CD14-positive monocyte (primary cell): Measurements from ENCODE around the gene PRLR. TPM values are rescaled to one million over a fixed set of nuclear protein-coding genes. Genes with fewer than 3 reads are reported as not detected.

Source experiments
- DNase-seq, 3 donors: peaks; one replicate each; pipeline ENCODE4 v3.0.0-alpha.2; 2011 to 2022
- H2AFZ ChIP-seq: 2 replicates; pipeline ENCODE4 v1.6.0; 2012; ENCODE audit warnings: mild to moderate bottlenecking, low read depth, low read length, inconsistent platforms; ENCODE audit not compliant: insufficient read depth, poor library complexity, severe bottlenecking
- H3K27ac ChIP-seq, 2 donors: 1 replicate in 1 of 2; 2 replicates in 1 of 2; pipeline ENCODE4 v1.5.1; 2012 to 2013; ENCODE audit warnings: low read length in 2 of 2, control low read depth in 1 of 2, inconsistent platforms in 1 of 2, low read depth in 1 of 2, mild to moderate bottlenecking in 1 of 2
- H3K27me3 ChIP-seq, 2 donors: one replicate each; pipeline versions ENCODE4 v1.6.0 to v1.6.1; 2011 to 2013; ENCODE audit warnings: low read length in 2 of 2; ENCODE audit not compliant: control insufficient read depth in 2 of 2, insufficient read depth in 2 of 2
- H3K36me3 ChIP-seq, 2 donors: replicated peaks in 1 of 2; 1 replicate in 1 of 2; 2 replicates in 1 of 2; pipeline versions ENCODE4 v1.5.1 to v1.6.1; 2012 to 2013; ENCODE audit warnings: low read length in 2 of 2, control low read depth in 1 of 2, inconsistent platforms in 1 of 2, mild to moderate bottlenecking in 1 of 2; ENCODE audit not compliant: insufficient read depth in 2 of 2, control insufficient read depth in 1 of 2
- H3K4me1 ChIP-seq, 2 donors: 1 replicate in 1 of 2; 2 replicates in 1 of 2; pipeline versions ENCODE4 v1.5.1 to v1.6.1; 2012 to 2013; ENCODE audit warnings: low read length in 2 of 2, control low read depth in 1 of 2, inconsistent platforms in 1 of 2, mild to moderate bottlenecking in 1 of 2, moderate library complexity in 1 of 2; ENCODE audit not compliant: insufficient read depth in 2 of 2, control insufficient read depth in 1 of 2
- H3K4me2 ChIP-seq: replicated peaks from 2 replicates; pipeline ENCODE3; 2012; ENCODE audit warnings: low read length, moderate library complexity, mild to moderate bottlenecking; ENCODE audit not compliant: poor library complexity, severe bottlenecking; ENCODE audit errors: extremely low read depth
- H3K4me3 ChIP-seq, 3 experiments: fragments of 200-600 bp in 1 of 3; sonication (generic) in 1 of 3; replicated peaks in 1 of 3; 1 replicate in 2 of 3; 2 replicates in 1 of 3; pipeline ENCODE4 v1.5.1; 2011 to 2013; ENCODE audit warnings: low read length in 3 of 3, mild to moderate bottlenecking in 3 of 3, control low read depth in 2 of 3, low read depth in 2 of 3, inconsistent platforms in 1 of 3, moderate library complexity in 1 of 3
- H3K79me2 ChIP-seq: 2 replicates; pipeline ENCODE4 v1.6.0; 2012; ENCODE audit warnings: mild to moderate bottlenecking, control low read depth, inconsistent platforms, low read length, moderate library complexity; ENCODE audit not compliant: insufficient read depth
- H3K9ac ChIP-seq: 2 replicates; pipeline ENCODE4 v1.6.0; 2017; ENCODE audit warnings: low read length, mild to moderate bottlenecking; ENCODE audit not compliant: insufficient read depth, poor library complexity, severe bottlenecking
- H3K9me3 ChIP-seq, 2 donors: replicated peaks in 1 of 2; 1 replicate in 1 of 2; 2 replicates in 1 of 2; pipeline versions ENCODE4 v1.5.1 to v1.6.1; 2012 to 2013; ENCODE audit warnings: low read length in 2 of 2, control low read depth in 1 of 2; ENCODE audit not compliant: control insufficient read depth in 1 of 2, insufficient read depth in 1 of 2
- H4K20me1 ChIP-seq: 2 replicates; pipeline ENCODE4 v1.6.0; 2012; ENCODE audit warnings: mild to moderate bottlenecking, low read length, control low read depth, moderate library complexity; ENCODE audit not compliant: insufficient read depth
- H3K27ac Mint-ChIP-seq, 7 donors: one replicate each; pipeline ENCODE4 v1.8.0; 2020; ENCODE audit warnings: mild to moderate bottlenecking in 7 of 7, mixed read lengths in 7 of 7, moderate library complexity in 6 of 7, inconsistent platforms in 2 of 7
- H3K27me3 Mint-ChIP-seq, 3 donors: one replicate each; pipeline ENCODE4 v1.8.0; 2021 to 2022; ENCODE audit warnings: low read depth in 3 of 3, mild to moderate bottlenecking in 3 of 3, mixed read lengths in 3 of 3, moderate library complexity in 3 of 3, inconsistent platforms in 1 of 3
- H3K36me3 Mint-ChIP-seq, 2 donors: one replicate each; pipeline ENCODE4 v1.8.0; 2020; ENCODE audit warnings: mixed read lengths in 2 of 2, inconsistent platforms in 1 of 2, mild to moderate bottlenecking in 1 of 2
- H3K4me1 Mint-ChIP-seq: one replicate; pipeline ENCODE4 v1.8.0; 2020; ENCODE audit warnings: mild to moderate bottlenecking, mixed read lengths
- H3K4me3 Mint-ChIP-seq, 2 donors: one replicate each; pipeline ENCODE4 v1.8.0; 2020; ENCODE audit warnings: mild to moderate bottlenecking in 2 of 2, mixed read lengths in 2 of 2, moderate library complexity in 1 of 2
- H3K9me3 Mint-ChIP-seq, 7 donors: one replicate each; pipeline ENCODE4 v1.8.0; 2020 to 2022; ENCODE audit warnings: mixed read lengths in 7 of 7, mild to moderate bottlenecking in 6 of 7, moderate library complexity in 6 of 7, inconsistent platforms in 2 of 7
- CTCF ChIP-seq: fragments of 200-600 bp; IDR thresholded peaks from one replicate; pipeline ENCODE4 v1.8.0; 2022; ENCODE audit warnings: antibody characterized with exemption, mild to moderate bottlenecking
- WGBS: methylation state at CpG from one replicate; pipeline ENCODE4 v1.1.5; 2013; ENCODE audit warnings: missing lambda C conversion rate; ENCODE audit not compliant: insufficient coverage; 5-methylcytosine and 5-hydroxymethylcytosine counted together
- intact Hi-C, 2 donors: fragments of 100-400 bp; cut with micrococcal nuclease; formaldehyde crosslinking; loops; one replicate each; pipeline versions ENCODE4 v1.15.0 to v1.15.1; 2023
- polyA plus RNA-seq, 3 donors: library from polyadenylated mRNA; depleted of rRNA in 1 of 3; unstranded in 2 of 3; stranded (reverse) in 1 of 3; fragments of 300-500 nt in 2 of 3; fragments of >200 nt in 1 of 3; fragmentation: Illumina TruSeq in 2 of 3; gene quantifications; 1 replicate in 2 of 3; 2 replicates in 1 of 3; pipeline ENCODE4 v1.2.3, GENCODE V29; 2012 to 2021

PRLR gene
- polyA plus RNA-seq, 3 donors, result 0.12 to 1.7 (median 0.88) TPM

GRCh38 chr5:35177783-35178182 lies 52.5 kb downstream of the PRLR start:
- no peak for DNase-seq
- Mint-ChIP-seq H3K27me3 (peaks cover 0 to 2% (median 0%) of the 10 kb centered on the region in 3 donors), H3K4me1 (peaks cover under 1% of the 10 kb centered on the region), H3K27ac (no peak overlapping the region), H3K4me3 (no peak overlapping the region), H3K36me3 (peaks cover 41 to 42% of the 10 kb centered on the region in 2 donors), H3K9me3 (peaks cover 0 to 4% (median 2%) of the 10 kb centered on the region in 7 donors)
- Histone ChIP-seq H3K9ac (no peak overlapping the region), H3K36me3 (peaks cover 0 to 17% of the 10 kb centered on the region in 2 donors), H3K27ac (no peak overlapping the region), H4K20me1 (no peaks in the 10 kb centered on the region), H3K4me3 (no peak overlapping the region), H3K4me2 (no peak overlapping the region), H2AFZ (no peak overlapping the region), H3K4me1 (no peaks in the 10 kb centered on the region), H3K27me3 (no peaks in the 10 kb centered on the region), H3K9me3 (no peaks in the 10 kb centered on the region), H3K79me2 (no peaks in the 10 kb centered on the region)
- no peak for TF ChIP-seq CTCF
- WGBS, result no CpG with 5 or more reads among the region's 3 CpGs
- intact Hi-C loops, result no loop called here

- intact Hi-C loops, result no loop called here
- WGBS, result 89% methylated on average over 1 of the region's 5 CpGs
- Histone ChIP-seq H3K79me2 (no peaks in the 10 kb centered on the region), H4K20me1 (no peaks in the 10 kb centered on the region), H3K36me3 (peaks cover 0 to 8% of the 10 kb centered on the region in 2 donors), H3K4me1 (no peaks in the 10 kb centered on the region), H3K4me3 (no peak overlapping the region), H3K4me2 (no peak overlapping the region), H3K27ac (no peak overlapping the region), H3K9ac (no peak overlapping the region), H2AFZ (no peak overlapping the region), H3K27me3 (no peaks in the 10 kb centered on the region), H3K9me3 (peaks cover 0 to 15% of the 10 kb centered on the region in 2 donors)
- H3K27ac Mint-ChIP-seq, result peak overlapping the region in 2 of 7 donors; percentile 46 to 70
- peaks cover 27 to 29% of the 10 kb centered on the region in 2 donors for H3K36me3 Mint-ChIP-seq
- peaks cover 2 to 25% (median 7%) of the 10 kb centered on the region in 7 donors for H3K9me3 Mint-ChIP-seq
- no peaks in the 10 kb centered on the region for H3K4me1 Mint-ChIP-seq
- no peaks in the 10 kb centered on the region for H3K27me3 Mint-ChIP-seq
- no peak for DNase-seq
- no peak for TF ChIP-seq CTCF
- H3K4me3 Mint-ChIP-seq, result no peak overlapping the region
Observed at GRCh38 chr5:35172533-35172932, 57.8 kb downstream of the PRLR start.
